Measurements from ENCODE around the gene ARMCX1.

GRCh38 chrX:101564651-101565050 is 14.3 kb downstream of the ARMCX1 start:
- TF ChIP-seq, protein P1, sequence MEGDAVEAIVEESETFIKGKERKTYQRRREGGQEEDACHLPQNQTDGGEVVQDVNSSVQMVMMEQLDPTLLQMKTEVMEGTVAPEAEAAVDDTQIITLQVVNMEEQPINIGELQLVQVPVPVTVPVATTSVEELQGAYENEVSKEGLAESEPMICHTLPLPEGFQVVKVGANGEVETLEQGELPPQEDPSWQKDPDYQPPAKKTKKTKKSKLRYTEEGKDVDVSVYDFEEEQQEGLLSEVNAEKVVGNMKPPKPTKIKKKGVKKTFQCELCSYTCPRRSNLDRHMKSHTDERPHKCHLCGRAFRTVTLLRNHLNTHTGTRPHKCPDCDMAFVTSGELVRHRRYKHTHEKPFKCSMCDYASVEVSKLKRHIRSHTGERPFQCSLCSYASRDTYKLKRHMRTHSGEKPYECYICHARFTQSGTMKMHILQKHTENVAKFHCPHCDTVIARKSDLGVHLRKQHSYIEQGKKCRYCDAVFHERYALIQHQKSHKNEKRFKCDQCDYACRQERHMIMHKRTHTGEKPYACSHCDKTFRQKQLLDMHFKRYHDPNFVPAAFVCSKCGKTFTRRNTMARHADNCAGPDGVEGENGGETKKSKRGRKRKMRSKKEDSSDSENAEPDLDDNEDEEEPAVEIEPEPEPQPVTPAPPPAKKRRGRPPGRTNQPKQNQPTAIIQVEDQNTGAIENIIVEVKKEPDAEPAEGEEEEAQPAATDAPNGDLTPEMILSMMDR (IDR thresholded peaks at IDR 0.05), result no peak
- TF ChIP-seq EP300 (IDR thresholded peaks at IDR 0.05), result no peak

Data from tibial nerve (tissue), 4 donors.